SH-SY5Y (cell line): ENCODE measurements around the gene NAA35.

Experiments
- GATA2 ChIP-seq: IDR thresholded peaks from 2 replicates; pipeline ENCODE4 v1.6.1; 2011; ENCODE audit warnings: mild to moderate bottlenecking, low read depth, low read length
- GATA3 ChIP-seq: IDR thresholded peaks from 2 replicates; pipeline ENCODE4 v1.6.1; 2011; ENCODE audit warnings: low read depth, mild to moderate bottlenecking, low read length, moderate library complexity

DNA sequence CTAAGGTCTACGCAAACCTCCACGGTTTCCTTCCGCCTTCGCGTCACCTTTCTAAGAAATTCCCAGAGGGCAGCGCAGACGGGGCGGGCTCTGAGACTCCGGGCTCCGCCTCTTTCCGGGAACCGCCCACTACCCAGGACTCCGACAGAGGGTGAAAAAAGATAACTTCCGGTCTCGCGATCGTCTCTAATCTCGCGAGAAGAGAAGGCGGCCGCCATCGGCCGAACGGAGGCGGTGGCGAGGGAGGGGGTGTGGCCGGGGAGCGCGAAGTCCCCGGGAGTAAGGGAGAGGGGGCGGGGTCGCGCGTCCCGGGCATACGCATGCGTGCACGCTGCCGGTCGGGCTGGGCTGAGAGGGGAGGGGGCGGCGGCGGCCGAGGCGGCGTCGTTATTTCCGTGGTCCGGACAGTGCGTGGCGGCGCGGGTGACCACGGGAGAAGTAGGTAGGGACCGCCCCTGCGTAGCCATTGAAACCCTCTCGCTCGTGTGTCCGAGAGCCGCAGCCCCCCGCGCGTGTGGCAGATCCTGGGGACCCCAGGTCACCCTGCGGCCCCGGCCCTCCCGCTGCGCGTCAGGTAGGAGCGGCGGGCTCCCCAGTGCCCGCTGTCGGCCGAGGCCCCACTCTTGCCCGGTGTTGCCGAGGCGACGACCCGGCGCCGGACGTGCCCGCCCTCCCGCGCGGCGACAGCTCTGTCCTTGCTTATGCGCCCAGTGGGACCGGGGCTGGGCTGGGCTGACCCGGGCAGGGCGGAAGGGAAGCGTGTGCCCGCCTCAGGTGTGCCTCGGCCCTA lies at the start of gene NAA35:
- TF ChIP-seq GATA3 = no peak
- 0 out of 2 replicates have a peak, but pooled peaks have one; percentile 21 for TF ChIP-seq GATA2
